ENCODE data around the gene VSNL1. TPM values are rescaled to one million over a fixed set of nuclear protein-coding genes. Genes with fewer than 3 reads are reported as not detected.

VSNL1 gene
- polyA plus RNA-seq, 1 of the 3 experiments (the other 2 are of a cell fraction) = 1.3 TPM

DNA sequence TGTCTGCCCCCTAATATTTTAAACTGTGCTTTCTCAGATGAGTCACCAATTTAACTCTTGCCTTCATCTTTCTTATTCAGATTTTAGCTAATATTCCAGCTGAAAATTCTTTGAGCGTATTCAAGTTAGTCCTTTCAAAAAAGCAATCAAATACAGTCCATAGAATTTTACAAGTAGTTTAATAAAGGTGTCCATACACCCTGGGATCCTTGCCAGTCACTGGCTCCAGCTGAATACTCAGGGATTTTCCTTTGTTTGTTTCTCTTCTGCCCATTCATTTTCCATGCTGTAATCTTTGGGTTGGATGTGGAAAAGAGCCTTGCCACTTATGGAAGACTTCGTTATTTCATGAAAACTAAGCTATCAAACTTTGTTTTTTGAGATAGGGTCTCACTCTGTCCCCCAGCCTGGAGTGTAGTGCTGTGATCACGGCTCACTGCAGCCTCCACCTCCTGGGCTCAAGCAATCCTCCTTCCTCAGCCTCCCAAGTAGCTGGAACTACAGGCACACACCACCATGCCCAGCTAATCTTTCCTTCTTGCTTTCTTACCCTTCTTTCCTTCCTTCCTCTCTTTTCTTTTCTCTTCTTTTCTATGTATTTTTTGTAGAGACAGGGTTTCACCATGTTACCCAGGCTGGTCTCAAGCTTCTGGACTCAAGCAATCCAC lies 34.0 kb downstream of the VSNL1 start (continued):
- no peak for TF ChIP-seq REST (IDR thresholded peaks at IDR 0.05; ENCODE audit: low read depth, low read length)

- H2AFZ ChIP-seq (ENCODE audit: low read depth) = no peak overlapping the region
- 81% methylated on average over 1 of the region's 1 CpG for WGBS (ENCODE audit: low lambda C conversion rate)
- no peaks in the 10 kb centered on the region for H3K4me1 ChIP-seq (ENCODE audit: control insufficient read depth in 1 of 2, insufficient read depth in 2 of 2, low read depth in 1 of 2, low read length in 1 of 2)
- no peaks in the 10 kb centered on the region for H4K20me1 ChIP-seq (ENCODE audit: insufficient read depth)
- no peak overlapping the region for H3K4me2 ChIP-seq
- no peaks in the 10 kb centered on the region for H3F3A ChIP-seq (replicated peaks; ENCODE audit: insufficient read depth)
- no peak for DNase-seq
- H3K9me2 ChIP-seq = no peaks in the 10 kb centered on the region
- H3K36me3 ChIP-seq (replicated peaks in 1 of 2; ENCODE audit: control insufficient read depth in 1 of 2, insufficient read depth in 2 of 2, low read length in 1 of 2) = no peaks in the 10 kb centered on the region
- no peaks in the 10 kb centered on the region; the same call in 1 of the 2 replicates for H3K27me3 ChIP-seq (ENCODE audit: insufficient read depth)
- no peak overlapping the region for H3K4me3 ChIP-seq (ENCODE audit: low read depth in 2 of 2, low read length in 1 of 2)
- no peak overlapping the region for H3K27ac ChIP-seq (ENCODE audit: low read depth in 2 of 2, low read length in 1 of 2)
- ChIA-PET POLR2A (no interaction called here), CTCF (no interaction called here)
- H3K79me2 ChIP-seq (ENCODE audit: insufficient read depth) = no peaks in the 10 kb centered on the region
- TF ChIP-seq SMC3 (IDR thresholded peaks at IDR 0.05; ENCODE audit: low read depth, low read length) (no peak), EP300 (IDR thresholded peaks at IDR 0.05; ENCODE audit: borderline replicate concordance in 1 of 2, low read depth in 1 of 2, low read length in 1 of 2) (no peak), FOSL2 (IDR thresholded peaks at IDR 0.05; ENCODE audit: borderline replicate concordance, low read depth) (no peak), RCOR1 (IDR thresholded peaks at IDR 0.05; ENCODE audit: low read length) (no peak), RXRA (IDR thresholded peaks at IDR 0.05; ENCODE audit: borderline replicate concordance, low read depth) (no peak), FOXJ3 (CRISPR knock-in tag; IDR thresholded peaks at IDR 0.05) (no peak), PBX3 (IDR thresholded peaks at IDR 0.05) (no peak), CTCF (IDR thresholded peaks at IDR 0.05) (no peak), POLR2AphosphoS5 (IDR thresholded peaks at IDR 0.05; ENCODE audit: low read depth, low read length) (no peak), EZH2phosphoT487 (IDR thresholded peaks at IDR 0.05; ENCODE audit: borderline replicate concordance, low read depth) (no peak), SIN3A (IDR thresholded peaks at IDR 0.05; ENCODE audit: borderline replicate concordance, low read depth, low read length) (no peak)
- TF ChIP-seq, protein P1, sequence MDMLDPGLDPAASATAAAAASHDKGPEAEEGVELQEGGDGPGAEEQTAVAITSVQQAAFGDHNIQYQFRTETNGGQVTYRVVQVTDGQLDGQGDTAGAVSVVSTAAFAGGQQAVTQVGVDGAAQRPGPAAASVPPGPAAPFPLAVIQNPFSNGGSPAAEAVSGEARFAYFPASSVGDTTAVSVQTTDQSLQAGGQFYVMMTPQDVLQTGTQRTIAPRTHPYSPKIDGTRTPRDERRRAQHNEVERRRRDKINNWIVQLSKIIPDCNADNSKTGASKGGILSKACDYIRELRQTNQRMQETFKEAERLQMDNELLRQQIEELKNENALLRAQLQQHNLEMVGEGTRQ (IDR thresholded peaks at IDR 0.05; ENCODE audit: borderline replicate concordance, low read depth, low read length) = no peak
- TF ChIP-seq, protein P2, sequence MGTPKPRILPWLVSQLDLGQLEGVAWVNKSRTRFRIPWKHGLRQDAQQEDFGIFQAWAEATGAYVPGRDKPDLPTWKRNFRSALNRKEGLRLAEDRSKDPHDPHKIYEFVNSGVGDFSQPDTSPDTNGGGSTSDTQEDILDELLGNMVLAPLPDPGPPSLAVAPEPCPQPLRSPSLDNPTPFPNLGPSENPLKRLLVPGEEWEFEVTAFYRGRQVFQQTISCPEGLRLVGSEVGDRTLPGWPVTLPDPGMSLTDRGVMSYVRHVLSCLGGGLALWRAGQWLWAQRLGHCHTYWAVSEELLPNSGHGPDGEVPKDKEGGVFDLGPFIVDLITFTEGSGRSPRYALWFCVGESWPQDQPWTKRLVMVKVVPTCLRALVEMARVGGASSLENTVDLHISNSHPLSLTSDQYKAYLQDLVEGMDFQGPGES (IDR thresholded peaks at IDR 0.05; ENCODE audit: low read depth, low read length) = no peak
- TF ChIP-seq, protein P3, sequence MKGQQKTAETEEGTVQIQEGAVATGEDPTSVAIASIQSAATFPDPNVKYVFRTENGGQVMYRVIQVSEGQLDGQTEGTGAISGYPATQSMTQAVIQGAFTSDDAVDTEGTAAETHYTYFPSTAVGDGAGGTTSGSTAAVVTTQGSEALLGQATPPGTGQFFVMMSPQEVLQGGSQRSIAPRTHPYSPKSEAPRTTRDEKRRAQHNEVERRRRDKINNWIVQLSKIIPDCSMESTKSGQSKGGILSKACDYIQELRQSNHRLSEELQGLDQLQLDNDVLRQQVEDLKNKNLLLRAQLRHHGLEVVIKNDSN (IDR thresholded peaks at IDR 0.05; ENCODE audit: borderline replicate concordance, low read depth) = no peak
- no peak overlapping the region for H3K9ac ChIP-seq
- no peaks in the 10 kb centered on the region for H3K9me3 ChIP-seq
These were observed 36.3 kb downstream of the VSNL1 start for GRCh38 chr2:17576802-17577201.

Measured in SK-N-SH (cell line).